Testis (tissue), 2 donors: ENCODE data around the gene ZFPM1.

Source experiments
- CTCF ChIP-seq, 3 experiments: fragments of 450-650 bp in 2 of 3; fragments of 200-600 bp in 1 of 3; sonication (generic) in 1 of 3; IDR thresholded peaks; one replicate each; pipeline ENCODE4 v1.5.1; 2016 to 2019; ENCODE audit warnings: antibody characterized with exemption in 3 of 3, mild to moderate bottlenecking in 2 of 3, moderate library complexity in 1 of 3
- POLR2A ChIP-seq: fragments of 450-650 bp; IDR thresholded peaks from one replicate; pipeline ENCODE4 v1.6.1; 2017; ENCODE audit warnings: antibody characterized with exemption, mild to moderate bottlenecking, moderate library complexity

GRCh38 chr16:88428156-88428555, 24.9 kb upstream of the ZFPM1 start:
- TF ChIP-seq CTCF (IDR thresholded peaks at IDR 0.05) (no peak), POLR2A (no peak)
